PC-3 (cell line): ENCODE results near the gene CEP41.

ENCODE experiments used
- CTCF ChIP-seq: fragments of 300-600 bp; sonication (generic); conservative IDR thresholded peaks from 2 replicates; pipeline ENCODE4 v1.5.1; 2017; ENCODE audit warnings: antibody characterized with exemption, low read depth, mild to moderate bottlenecking, low read length
- EZH2 ChIP-seq: fragments of 300-600 bp; sonication (generic); IDR thresholded peaks from one replicate; pipeline ENCODE4 v1.6.1; 2017; ENCODE audit warnings: antibody characterized with exemption, mild to moderate bottlenecking, low read length; ENCODE audit not compliant: unreplicated experiment
- EZH2phosphoT487 ChIP-seq: fragments of 300-600 bp; sonication (generic); IDR thresholded peaks from 2 replicates; pipeline ENCODE4 v1.6.1; 2018; ENCODE audit warnings: mild to moderate bottlenecking, antibody characterized with exemption, low read length, borderline replicate concordance

GRCh38 chr7:130429019-130429418 lies 11.8 kb downstream of the CEP41 start:
- no peak for TF ChIP-seq CTCF
- TF ChIP-seq EZH2 = no peak
- TF ChIP-seq EZH2phosphoT487 = no peak
